ENCODE data around the gene RNF4.
"Not testable (repeated sequence)": the region's sequence is repeated elsewhere in the genome, so short reads cannot be mapped to it uniquely, and the experiment has no call there.

Gene RNF4

GRCh38 chr4:2489081-2489805 lies 20.3 kb downstream of the RNF4 start:
- DNase-seq: no peak

- DNase-seq: no peak
These were observed 21.1 kb downstream of the RNF4 start for GRCh38 chr4:2489841-2490552.

- DNase-seq: no peak
These were observed 24.1 kb downstream of the RNF4 start for GRCh38 chr4:2492970-2493369.

- no peak for DNase-seq
These were observed 26.1 kb downstream of the RNF4 start for GRCh38 chr4:2494992-2495391.

GRCh38 chr4:2497324-2497723 lies 28.4 kb downstream of the RNF4 start:
- no peak for DNase-seq

GRCh38 chr4:2497931-2498330 lies 29.0 kb downstream of the RNF4 start:
- DNase-seq: no peak

- no peak for DNase-seq
These were observed 31.6 kb downstream of the RNF4 start for GRCh38 chr4:2500547-2500946.

GRCh38 chr4:2501034-2501594 lies 32.2 kb downstream of the RNF4 start:
- no peak for DNase-seq

- DNase-seq: no peak
These were observed 34.9 kb downstream of the RNF4 start for GRCh38 chr4:2503809-2504208.

GRCh38 chr4:2507259-2507658 lies 38.4 kb downstream of the RNF4 start:
- DNase-seq: no peak

- no peak for DNase-seq
These were observed 38.9 kb downstream of the RNF4 start for GRCh38 chr4:2507855-2508254.

- no peak for DNase-seq
These were observed 41.7 kb downstream of the RNF4 start for GRCh38 chr4:2510351-2511259.

- no peak for DNase-seq
These were observed 42.8 kb downstream of the RNF4 start for GRCh38 chr4:2511645-2512131.

GRCh38 chr4:2512396-2513135 lies 43.7 kb downstream of the RNF4 start:
- DNase-seq: no peak

GRCh38 chr4:2514193-2514592 lies 45.3 kb downstream of the RNF4 start:
- DNase-seq: not testable (repeated sequence)

GRCh38 chr4:2514944-2515343 lies 46.0 kb downstream of the RNF4 start:
- not testable (repeated sequence) for DNase-seq

- no peak for DNase-seq
These were observed 47.1 kb downstream of the RNF4 start for GRCh38 chr4:2515830-2516550.

- DNase-seq: no peak
These were observed 47.7 kb downstream of the RNF4 start for GRCh38 chr4:2516635-2517034.

- no peak for DNase-seq
These were observed 57.7 kb downstream of the RNF4 start for GRCh38 chr4:2526559-2526958.

- no peak for DNase-seq
These were observed 66.0 kb downstream of the RNF4 start for GRCh38 chr4:2534904-2535375.

Data from activated T-cell treated with anti-CD3 and anti-CD28 coated beads for 4 hours (primary cell).